Peyer's patch (tissue), 4 donors: ENCODE measurements around the gene CLK1. TPM values are rescaled to one million over a fixed set of nuclear protein-coding genes. Genes with fewer than 3 reads are reported as not detected.
"Not testable (repeated sequence)": the region's sequence is repeated elsewhere in the genome, so short reads cannot be mapped to it uniquely, and the experiment has no call there.

Source experiments
- DNase-seq, 3 donors: peaks; one replicate each; pipeline ENCODE4 v3.0.0-alpha.2; 2017 to 2019
- H3K27ac ChIP-seq, 4 donors: fragments of 200-600 bp; sonication (generic); one replicate each; pipeline ENCODE4 v1.5.1; 2016 to 2019
- H3K27me3 ChIP-seq, 2 donors: fragments of 200-600 bp; sonication (generic); one replicate each; pipeline ENCODE4 v1.5.1; 2019
- H3K36me3 ChIP-seq, 3 donors: fragments of 200-600 bp; sonication (generic); one replicate each; pipeline ENCODE4 v1.5.1; 2016 to 2019
- H3K4me1 ChIP-seq, 4 donors: fragments of 200-600 bp; sonication (generic); one replicate each; pipeline ENCODE4 v1.5.1; 2016 to 2019
- H3K4me3 ChIP-seq, 4 donors: fragments of 200-600 bp; sonication (generic); 1 replicate in 3 of 4; 2 replicates in 1 of 4; pipeline ENCODE4 v1.5.1; 2016 to 2019; ENCODE audit warnings: mild to moderate bottlenecking in 1 of 4
- H3K9me3 ChIP-seq, 4 donors: fragments of 200-600 bp; sonication (generic); one replicate each; pipeline ENCODE4 v1.5.1; 2016 to 2019; ENCODE audit warnings: mild to moderate bottlenecking in 1 of 4
- CTCF ChIP-seq, 6 experiments: fragments of 450-650 bp in 4 of 6; fragments of 200-600 bp in 2 of 6; sonication (generic) in 1 of 6; IDR thresholded peaks; one replicate each; pipeline ENCODE4 v1.5.1; 2017 to 2019; ENCODE audit warnings: antibody characterized with exemption in 6 of 6, mild to moderate bottlenecking in 3 of 6, moderate library complexity in 1 of 6
- POLR2A ChIP-seq, 2 donors: fragments of 450-650 bp; IDR thresholded peaks; one replicate each; pipeline ENCODE4 v1.5.1; 2017; ENCODE audit warnings: antibody characterized with exemption in 2 of 2, mild to moderate bottlenecking in 2 of 2, moderate library complexity in 2 of 2
- total RNA-seq, 4 donors: library from RNA; depleted of rRNA; stranded (reverse); fragments of >200 nt; gene quantifications; one replicate each; pipeline ENCODE4 v1.1.0, GENCODE V29; 2016

CLK1 gene
- total RNA-seq, 4 donors from 2014 or later = 119 to 173 (median 144) TPM

DNA sequence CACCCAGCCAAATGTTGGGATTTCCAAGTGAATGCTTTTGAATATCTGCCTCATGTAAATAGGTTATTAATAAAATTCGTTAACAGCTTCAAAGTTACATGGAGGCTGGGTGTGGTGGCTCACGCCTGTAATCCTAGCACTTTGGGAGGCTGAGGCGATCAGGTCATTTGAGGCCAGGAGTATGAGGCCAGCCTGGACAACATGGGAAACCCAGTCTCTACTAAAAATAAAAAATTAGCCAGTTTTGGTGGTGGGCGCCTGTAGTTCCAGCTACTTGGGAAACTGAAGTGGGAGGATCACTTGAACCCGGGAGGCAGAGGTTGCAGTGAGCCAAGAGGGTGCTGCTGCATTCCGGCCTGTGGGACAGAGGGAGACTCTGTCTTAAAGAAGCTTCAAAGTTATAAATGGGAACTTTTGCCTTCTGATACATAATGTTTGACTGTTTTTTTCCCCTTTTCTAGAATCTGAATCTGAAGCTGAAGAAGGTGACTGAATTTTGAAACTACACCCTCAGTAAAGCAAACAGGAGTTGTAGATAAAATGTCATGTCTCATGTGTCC lies 42.7 kb downstream of the CLK1 start:
- no peaks in the 10 kb centered on the region for H3K9me3 ChIP-seq
- H3K4me3 ChIP-seq = no peak overlapping the region
- H3K4me1 ChIP-seq = no peaks in the 10 kb centered on the region
- no peak overlapping the region for H3K27ac ChIP-seq
- TF ChIP-seq CTCF (IDR thresholded peaks at IDR 0.05) = no peak
- no peak for TF ChIP-seq POLR2A (IDR thresholded peaks at IDR 0.05)
- H3K36me3 ChIP-seq = peaks cover 0 to 52% (median 5%) of the 10 kb centered on the region in 3 donors
- no peaks in the 10 kb centered on the region for H3K27me3 ChIP-seq
- no peak for DNase-seq

DNA sequence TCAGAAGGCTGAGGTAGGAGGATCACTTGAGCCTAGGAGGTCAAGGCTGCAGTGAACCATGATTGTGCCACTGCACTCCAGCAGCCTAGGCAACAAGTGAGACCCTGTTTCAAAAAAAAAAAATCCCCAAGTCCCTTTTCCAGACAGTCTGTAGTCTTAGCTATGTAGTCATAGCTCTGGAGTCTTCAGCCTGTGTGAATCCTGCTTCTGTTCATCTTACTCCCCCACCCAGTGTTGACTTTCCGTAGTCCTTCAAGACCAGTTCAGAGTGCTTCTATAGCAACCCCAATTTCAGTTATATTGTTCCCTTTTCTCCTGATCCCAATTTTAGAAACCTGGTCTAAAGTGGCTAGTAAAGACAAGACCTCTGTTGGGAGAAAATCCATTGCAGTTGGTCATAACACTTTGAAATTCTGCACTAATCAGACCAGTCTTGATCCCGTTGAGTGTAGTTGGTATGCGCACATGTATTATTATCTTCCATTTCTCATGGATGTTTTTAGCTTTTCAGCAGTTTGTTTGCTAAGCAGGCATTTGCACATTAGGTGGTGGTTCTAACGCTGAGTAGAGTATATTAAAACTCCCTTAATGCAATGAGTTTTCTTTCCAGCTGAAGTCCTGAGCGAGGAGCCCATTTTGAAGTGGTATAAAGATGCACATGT lies 43.8 kb downstream of the CLK1 start:
- H3K4me1 ChIP-seq = no peaks in the 10 kb centered on the region
- no peak for DNase-seq
- H3K4me3 ChIP-seq = no peak overlapping the region
- H3K9me3 ChIP-seq = no peaks in the 10 kb centered on the region
- H3K27ac ChIP-seq = no peak overlapping the region
- H3K36me3 ChIP-seq = peaks cover 0 to 63% (median 5%) of the 10 kb centered on the region in 3 donors
- H3K27me3 ChIP-seq = no peaks in the 10 kb centered on the region
- TF ChIP-seq POLR2A (IDR thresholded peaks at IDR 0.05) (no peak), CTCF (IDR thresholded peaks at IDR 0.05) (no peak)

DNA sequence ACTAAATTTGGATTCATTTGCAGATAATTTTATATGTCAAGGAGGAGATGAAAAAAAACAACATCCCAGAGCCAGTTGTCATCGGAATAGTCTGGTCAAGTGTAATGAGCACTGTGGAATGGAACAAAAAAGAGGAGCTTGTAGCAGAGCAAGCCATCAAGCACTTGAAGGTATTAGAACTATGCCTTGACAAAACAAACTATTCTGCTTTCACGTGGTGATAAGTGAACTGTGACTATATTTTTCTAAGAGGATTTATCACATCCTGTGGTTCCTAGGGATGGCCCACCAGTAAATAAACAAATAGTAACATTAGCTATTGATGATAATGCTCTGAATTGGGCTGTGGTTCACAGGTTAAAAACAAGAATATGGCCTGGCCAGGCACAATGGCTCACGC lies 45.7 kb downstream of the CLK1 start:
- H3K9me3 ChIP-seq, DNase-seq, H3K27me3 ChIP-seq, H3K4me3 ChIP-seq, H3K27ac ChIP-seq: not testable (repeated sequence)
- Histone ChIP-seq H3K36me3 (peaks cover 0 to 81% (median 5%) of the 10 kb centered on the region in 3 donors), H3K4me1 (peaks cover 0 to 13% (median 0%) of the 10 kb centered on the region in 4 donors)

- no peak overlapping the region for H3K27ac ChIP-seq
- TF ChIP-seq POLR2A (IDR thresholded peaks at IDR 0.05) (no peak), CTCF (IDR thresholded peaks at IDR 0.05) (no peak)
- H3K27me3 ChIP-seq = no peaks in the 10 kb centered on the region
- no peak overlapping the region for H3K4me3 ChIP-seq
- peaks cover 0 to 35% (median 8%) of the 10 kb centered on the region in 4 donors for H3K4me1 ChIP-seq
- no peak for DNase-seq
- H3K9me3 ChIP-seq = no peaks in the 10 kb centered on the region
- H3K36me3 ChIP-seq = peaks cover 0 to 60% (median 0%) of the 10 kb centered on the region in 3 donors
Observed at GRCh38 chr2:200814917-200815316, 49.5 kb downstream of the CLK1 start.

DNA sequence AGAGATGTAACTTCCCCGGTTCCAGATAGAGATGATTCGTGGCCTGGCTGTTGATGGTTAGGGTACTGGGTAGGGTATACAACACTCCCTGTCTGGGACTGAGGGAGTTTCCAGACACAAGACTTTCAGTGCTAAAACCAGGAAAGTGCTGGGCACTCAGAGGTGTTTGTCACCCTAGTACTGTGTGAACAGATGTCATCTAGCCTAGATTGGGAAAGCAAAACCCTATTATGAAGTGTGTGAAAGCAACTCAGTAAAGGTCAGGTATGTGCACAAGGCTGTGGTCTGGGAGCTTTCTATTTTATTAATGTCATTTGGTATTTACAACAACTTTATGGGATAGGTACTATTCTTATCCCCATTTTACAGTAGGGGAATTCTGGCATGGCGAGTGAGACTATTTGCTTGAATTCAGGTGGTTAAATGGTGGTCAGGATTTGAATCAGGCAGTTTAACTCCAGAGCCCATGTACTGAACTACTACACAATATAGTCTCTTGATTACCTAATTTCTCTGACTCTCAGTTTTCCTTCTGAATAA lies 50.1 kb downstream of the CLK1 start:
- H3K27ac ChIP-seq = no peak overlapping the region

More for the DNA sequence above, 50.1 kb downstream of the CLK1 start:
- H3K27me3 ChIP-seq = no peaks in the 10 kb centered on the region
- no peaks in the 10 kb centered on the region for H3K9me3 ChIP-seq
- TF ChIP-seq POLR2A (IDR thresholded peaks at IDR 0.05) (no peak), CTCF (IDR thresholded peaks at IDR 0.05) (no peak)
- H3K36me3 ChIP-seq = peaks cover 0 to 54% (median 0%) of the 10 kb centered on the region in 3 donors
- DNase-seq = no peak
- H3K4me1 ChIP-seq = peaks cover 0 to 35% (median 8%) of the 10 kb centered on the region in 4 donors
- no peak overlapping the region for H3K4me3 ChIP-seq
